Thymus (tissue), 11 donors: Measurements from ENCODE around the gene TMEM63A. TPM values are rescaled to one million over a fixed set of nuclear protein-coding genes. Genes with fewer than 3 reads are reported as not detected.
A peak's percentile ranks its signal among the peaks of the same experiment; 100 is the strongest.

Experiments used
- DNase-seq, 9 donors: peaks; one replicate each; pipeline ENCODE4 v3.0.0-alpha.2; 2013; ENCODE audit warnings: low spot score in 9 of 9, low read depth in 6 of 9, missing footprints in 1 of 9
- H3K27ac ChIP-seq, 2 donors: one replicate each; pipeline ENCODE4 v1.5.1; 2013; ENCODE audit warnings: control low read depth in 1 of 2, low read depth in 1 of 2, low read length in 1 of 2, mild to moderate bottlenecking in 1 of 2, moderate library complexity in 1 of 2
- H3K27me3 ChIP-seq, 2 donors: one replicate each; pipeline ENCODE4 v1.5.1; 2013; ENCODE audit warnings: low read length in 1 of 2; ENCODE audit not compliant: control insufficient read depth in 2 of 2, insufficient read depth in 1 of 2
- H3K36me3 ChIP-seq, 2 donors: one replicate each; pipeline ENCODE4 v1.5.1; 2013; ENCODE audit warnings: low read length in 1 of 2, mild to moderate bottlenecking in 1 of 2, moderate library complexity in 1 of 2; ENCODE audit not compliant: control insufficient read depth in 2 of 2, insufficient read depth in 2 of 2
- H3K4me1 ChIP-seq, 2 donors: one replicate each; pipeline ENCODE4 v1.5.1; 2013; ENCODE audit warnings: low read length in 2 of 2; ENCODE audit not compliant: control insufficient read depth in 2 of 2, insufficient read depth in 2 of 2
- H3K4me3 ChIP-seq, 2 donors: one replicate each; pipeline ENCODE4 v1.5.1; 2013; ENCODE audit warnings: low read length in 2 of 2, control low read depth in 1 of 2, mild to moderate bottlenecking in 1 of 2
- H3K9me3 ChIP-seq, 2 donors: one replicate each; pipeline ENCODE4 v1.5.1; 2013; ENCODE audit warnings: low read length in 1 of 2, mild to moderate bottlenecking in 1 of 2; ENCODE audit not compliant: control insufficient read depth in 2 of 2, insufficient read depth in 1 of 2
- WGBS: extraction: QIAGEN DNeasy Blood & Tissue Kit; methylation state at CpG from one replicate; pipeline ENCODE4 v1.1.7; 2013; 5-methylcytosine and 5-hydroxymethylcytosine counted together
- polyA plus RNA-seq: library from polyadenylated mRNA; stranded (reverse); fragments of 200-250 nt; gene quantifications from one replicate; pipeline ENCODE4 v1.2.3, GENCODE V29; 2013
- total RNA-seq: library from RNA; stranded (reverse); fragments of 120-200 nt; gene quantifications from one replicate; pipeline ENCODE4 v1.2.4, GENCODE V29; 2013
- donor health status: healthy.

The TMEM63A gene
- total and polyA plus RNA-seq, 2 donors = 19.8 to 38.8 TPM

- H3K27me3 ChIP-seq = no peaks in the 10 kb centered on the region
- H3K4me1 ChIP-seq = peaks cover 0 to 44% of the 10 kb centered on the region in 2 donors
- peaks cover 0 to 8% of the 10 kb centered on the region in 2 donors for H3K9me3 ChIP-seq
- no peak overlapping the region for H3K4me3 ChIP-seq
- peaks cover 68 to 90% of the 10 kb centered on the region in 2 donors for H3K36me3 ChIP-seq
- H3K27ac ChIP-seq = peak overlapping the region; percentile 11 to 69
- peak in 1 of 9 donors; percentile 57 for DNase-seq
- 76% methylated on average over 10 of the region's 10 CpGs for WGBS
Observed at GRCh38 chr1:225855503-225856300, 26.5 kb downstream of the TMEM63A start.

GRCh38 chr1:225853441-225853840 lies 28.7 kb downstream of the TMEM63A start:
- no peaks in the 10 kb centered on the region for H3K27me3 ChIP-seq
- peaks cover 19 to 66% of the 10 kb centered on the region in 2 donors for H3K4me1 ChIP-seq
- H3K4me3 ChIP-seq = no peak overlapping the region
- peaks cover 51 to 85% of the 10 kb centered on the region in 2 donors for H3K36me3 ChIP-seq
- no peak overlapping the region for H3K27ac ChIP-seq
- no peak for DNase-seq
- peaks cover 0 to 12% of the 10 kb centered on the region in 2 donors for H3K9me3 ChIP-seq
- 98% methylated on average over 12 of the region's 12 CpGs for WGBS

- H3K4me3 ChIP-seq = no peak overlapping the region
- H3K9me3 ChIP-seq = peaks cover 0 to 12% of the 10 kb centered on the region in 2 donors
- H3K27me3 ChIP-seq = no peaks in the 10 kb centered on the region
- peaks cover 28 to 75% of the 10 kb centered on the region in 2 donors for H3K4me1 ChIP-seq
- H3K27ac ChIP-seq = no peak overlapping the region
- H3K36me3 ChIP-seq = peaks cover 51 to 80% of the 10 kb centered on the region in 2 donors
- no peak for DNase-seq
- WGBS = 92% methylated on average over 13 of the region's 13 CpGs
Observed at GRCh38 chr1:225852413-225853124, 29.6 kb downstream of the TMEM63A start.

- peak in 1 of 9 donors; percentile 35 for DNase-seq
- H3K4me1 ChIP-seq = peaks cover 35 to 81% of the 10 kb centered on the region in 2 donors
- H3K36me3 ChIP-seq = peaks cover 47 to 80% of the 10 kb centered on the region in 2 donors
- WGBS = 29% methylated on average over 4 of the region's 4 CpGs
- H3K9me3 ChIP-seq = peaks cover 0 to 14% of the 10 kb centered on the region in 2 donors
- H3K4me3 ChIP-seq = no peak overlapping the region
- peak overlapping the region in 1 of 2 donors; percentile 26 for H3K27ac ChIP-seq
- no peaks in the 10 kb centered on the region for H3K27me3 ChIP-seq
Observed at GRCh38 chr1:225851805-225852204, 30.4 kb downstream of the TMEM63A start.

GRCh38 chr1:225850370-225850769 lies 31.8 kb downstream of the TMEM63A start:
- Histone ChIP-seq H3K27ac (peak overlapping the region in 1 of 2 donors; percentile 97), H3K36me3 (peaks cover 48 to 82% of the 10 kb centered on the region in 2 donors), H3K4me3 (no peak overlapping the region), H3K9me3 (peaks cover 0 to 16% of the 10 kb centered on the region in 2 donors), H3K27me3 (no peaks in the 10 kb centered on the region), H3K4me1 (peaks cover 40 to 81% of the 10 kb centered on the region in 2 donors)
- no peak for DNase-seq
- 98% methylated on average over 7 of the region's 7 CpGs for WGBS

GRCh38 chr1:225849925-225850324 lies 32.3 kb downstream of the TMEM63A start:
- peak in 1 of 9 donors; percentile 19 for DNase-seq
- Histone ChIP-seq H3K27ac (peak overlapping the region; percentile 89 to 97), H3K4me1 (peaks cover 40 to 79% of the 10 kb centered on the region in 2 donors), H3K27me3 (no peaks in the 10 kb centered on the region), H3K4me3 (no peak overlapping the region), H3K9me3 (peaks cover 0 to 16% of the 10 kb centered on the region in 2 donors), H3K36me3 (peaks cover 50 to 83% of the 10 kb centered on the region in 2 donors)
- 80% methylated on average over 7 of the region's 7 CpGs for WGBS

GRCh38 chr1:225848030-225848955 lies 33.9 kb downstream of the TMEM63A start:
- DNase-seq = peak; percentile 52 to 93 (median 70)
- H3K4me3 ChIP-seq = peak overlapping the region; percentile 6 to 31
- H3K36me3 ChIP-seq = peaks cover 43 to 74% of the 10 kb centered on the region in 2 donors
- no peaks in the 10 kb centered on the region for H3K27me3 ChIP-seq
- peaks cover 0 to 16% of the 10 kb centered on the region in 2 donors for H3K9me3 ChIP-seq
- peak overlapping the region; percentile 89 to 97 for H3K27ac ChIP-seq
- H3K4me1 ChIP-seq = peaks cover 40 to 79% of the 10 kb centered on the region in 2 donors
- 30% methylated on average over 16 of the region's 16 CpGs for WGBS

GRCh38 chr1:225847610-225848009 lies 34.6 kb downstream of the TMEM63A start:
- Histone ChIP-seq H3K36me3 (peaks cover 36 to 71% of the 10 kb centered on the region in 2 donors), H3K4me1 (peaks cover 40 to 72% of the 10 kb centered on the region in 2 donors), H3K27ac (peak overlapping the region; percentile 89 to 97), H3K27me3 (no peaks in the 10 kb centered on the region), H3K4me3 (no peak overlapping the region), H3K9me3 (peaks cover 0 to 16% of the 10 kb centered on the region in 2 donors)
- WGBS = 6% methylated on average over 4 of the region's 4 CpGs
- DNase-seq = peak in 1 of 9 donors; percentile 37
